GM12875 (cell line): Measurements from ENCODE around the gene RGS3.

ENCODE experiments used
- H3K4me3 ChIP-seq: one replicate; pipeline ENCODE4 v1.5.1; 2011; ENCODE audit warnings: low read depth, low read length, control low read depth
- TF ChIP-seq, protein P1 (sequence below): IDR thresholded peaks from 2 replicates; pipeline ENCODE4 v1.5.1; 2011; ENCODE audit warnings: low read depth, mild to moderate bottlenecking, control low read depth, inconsistent platforms, low read length, moderate library complexity, borderline replicate concordance; ENCODE audit not compliant: insufficient read depth

Gene RGS3

DNA sequence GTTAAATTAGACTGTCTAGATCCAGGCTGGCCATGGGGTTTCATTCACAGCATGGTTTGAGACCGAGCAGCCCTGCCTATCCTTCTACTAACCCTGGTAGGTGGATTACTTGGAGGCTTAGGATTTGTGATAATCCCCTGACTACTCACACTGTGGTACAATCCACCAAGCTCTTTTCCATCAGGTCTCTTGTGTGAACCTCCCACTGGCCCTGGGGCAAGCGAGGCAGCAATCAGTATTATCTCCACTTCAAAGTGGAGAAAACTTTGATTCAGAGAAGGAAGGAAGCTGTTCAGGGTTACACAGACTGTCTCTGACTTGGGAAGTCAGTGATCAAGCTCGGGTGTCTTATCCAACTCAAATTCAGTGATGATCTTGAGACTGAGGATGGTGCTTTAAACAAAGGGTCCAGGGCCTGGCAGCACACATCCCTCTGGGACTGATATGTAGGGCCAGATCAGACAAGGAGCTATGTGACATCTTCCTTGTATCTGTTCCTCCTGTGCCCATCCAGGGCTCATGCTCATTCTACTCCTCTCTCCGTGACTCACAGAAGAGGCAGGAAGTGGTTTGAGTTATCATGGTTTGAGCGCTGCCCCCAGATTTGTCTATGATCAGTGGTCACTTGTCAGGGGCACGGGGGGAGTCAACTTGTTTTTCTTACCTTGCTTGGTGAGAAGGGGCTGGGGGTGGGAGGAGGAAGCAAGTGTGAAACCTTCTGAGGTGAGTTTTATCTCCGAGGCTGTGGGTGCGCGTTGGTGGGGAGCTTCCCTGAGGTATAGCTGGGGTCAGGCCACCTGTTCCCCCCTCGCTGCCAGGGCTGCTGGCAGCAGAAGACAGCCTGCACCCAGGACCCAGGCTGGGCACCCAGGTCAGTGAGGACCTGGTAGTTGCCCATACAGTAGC, 48.6 kb downstream of the RGS3 start:
- H3K4me3 ChIP-seq = no peak overlapping the region
- TF ChIP-seq, protein P1, sequence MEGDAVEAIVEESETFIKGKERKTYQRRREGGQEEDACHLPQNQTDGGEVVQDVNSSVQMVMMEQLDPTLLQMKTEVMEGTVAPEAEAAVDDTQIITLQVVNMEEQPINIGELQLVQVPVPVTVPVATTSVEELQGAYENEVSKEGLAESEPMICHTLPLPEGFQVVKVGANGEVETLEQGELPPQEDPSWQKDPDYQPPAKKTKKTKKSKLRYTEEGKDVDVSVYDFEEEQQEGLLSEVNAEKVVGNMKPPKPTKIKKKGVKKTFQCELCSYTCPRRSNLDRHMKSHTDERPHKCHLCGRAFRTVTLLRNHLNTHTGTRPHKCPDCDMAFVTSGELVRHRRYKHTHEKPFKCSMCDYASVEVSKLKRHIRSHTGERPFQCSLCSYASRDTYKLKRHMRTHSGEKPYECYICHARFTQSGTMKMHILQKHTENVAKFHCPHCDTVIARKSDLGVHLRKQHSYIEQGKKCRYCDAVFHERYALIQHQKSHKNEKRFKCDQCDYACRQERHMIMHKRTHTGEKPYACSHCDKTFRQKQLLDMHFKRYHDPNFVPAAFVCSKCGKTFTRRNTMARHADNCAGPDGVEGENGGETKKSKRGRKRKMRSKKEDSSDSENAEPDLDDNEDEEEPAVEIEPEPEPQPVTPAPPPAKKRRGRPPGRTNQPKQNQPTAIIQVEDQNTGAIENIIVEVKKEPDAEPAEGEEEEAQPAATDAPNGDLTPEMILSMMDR = no peak

DNA sequence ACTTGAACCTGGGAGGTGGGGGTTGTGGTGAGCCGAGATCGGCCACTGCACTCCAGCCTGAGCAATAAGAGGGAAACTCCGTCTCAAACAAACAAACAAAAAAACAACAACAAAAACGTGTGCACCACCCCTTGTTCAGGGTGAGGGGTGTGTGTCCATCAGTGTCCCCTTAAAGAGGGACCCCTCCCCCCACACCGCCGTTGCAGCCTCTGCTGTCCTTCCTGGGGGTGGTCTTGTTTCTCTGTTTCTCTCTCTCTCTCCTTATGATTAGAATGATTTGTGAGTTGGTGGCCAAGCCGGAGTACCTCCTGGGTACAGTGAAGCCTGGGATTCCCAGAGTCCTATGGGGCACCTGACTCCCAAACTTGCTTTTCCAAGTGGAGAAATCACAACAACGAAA, 49.6 kb downstream of the RGS3 start:
- H3K4me3 ChIP-seq = no peak overlapping the region
- TF ChIP-seq, protein P1 = no peak

DNA sequence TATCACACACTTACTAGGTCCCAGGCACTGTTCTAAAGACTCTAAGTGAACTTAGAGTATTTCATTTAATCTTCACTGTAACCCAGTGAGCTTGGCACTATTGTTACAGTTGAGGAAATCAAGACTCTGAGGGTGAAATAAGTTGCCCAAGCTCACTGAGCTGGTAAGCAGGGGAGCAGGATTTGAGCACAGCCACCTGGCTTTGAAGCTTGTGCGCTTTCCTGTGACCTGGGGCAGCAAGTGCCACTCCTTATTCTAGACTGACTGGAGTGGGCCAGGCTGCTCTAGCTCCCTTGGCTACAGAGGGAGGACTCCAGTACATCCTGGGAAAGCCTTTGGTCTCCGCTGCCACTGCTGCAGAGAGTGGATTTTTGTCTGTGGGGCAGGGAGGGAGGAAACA, 50.0 kb downstream of the RGS3 start:
- TF ChIP-seq, protein P1 = no peak
- H3K4me3 ChIP-seq = no peak overlapping the region

DNA sequence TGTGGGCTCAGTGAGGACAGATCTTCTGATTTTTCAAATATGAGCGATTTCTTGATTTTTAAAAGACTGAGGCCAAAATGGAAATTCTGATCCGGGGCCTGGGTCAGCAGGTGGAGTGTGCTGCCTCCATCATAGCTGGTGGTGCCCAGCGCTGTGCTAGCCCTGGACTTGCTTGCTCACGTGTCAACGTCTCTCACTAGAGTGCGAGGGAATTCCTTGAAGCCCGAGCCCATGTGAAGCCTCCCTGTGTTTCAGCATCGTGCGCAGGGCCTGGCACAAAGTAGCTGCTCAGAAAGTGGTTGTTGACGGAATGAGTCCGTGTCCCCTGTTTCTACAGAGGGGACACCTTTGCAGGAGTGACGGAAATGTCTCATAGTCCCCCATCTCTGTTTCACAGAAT, 50.5 kb downstream of the RGS3 start:
- TF ChIP-seq, protein P1 = no peak
- H3K4me3 ChIP-seq = no peak overlapping the region

DNA sequence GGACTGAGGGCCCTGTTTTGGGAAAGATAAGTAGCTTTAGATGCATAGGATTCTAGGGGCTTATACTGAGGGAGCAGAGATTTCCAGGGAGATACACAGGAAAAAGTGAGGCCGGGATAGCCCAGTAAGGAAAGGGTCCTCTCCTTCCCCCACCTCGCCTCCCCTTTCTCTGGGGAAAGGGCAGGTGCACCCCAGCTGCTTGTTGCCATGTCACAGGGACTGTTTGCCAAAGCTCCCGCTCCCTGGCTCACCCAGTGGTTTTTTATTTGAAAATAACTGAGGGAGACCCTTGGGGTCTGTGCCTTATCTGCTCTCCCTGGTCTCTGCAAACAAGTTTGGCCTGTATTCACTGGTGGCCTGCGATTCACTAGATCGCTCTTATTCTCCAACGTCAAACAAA, 51.2 kb downstream of the RGS3 start:
- TF ChIP-seq, protein P1 = no peak
- no peak overlapping the region for H3K4me3 ChIP-seq

DNA sequence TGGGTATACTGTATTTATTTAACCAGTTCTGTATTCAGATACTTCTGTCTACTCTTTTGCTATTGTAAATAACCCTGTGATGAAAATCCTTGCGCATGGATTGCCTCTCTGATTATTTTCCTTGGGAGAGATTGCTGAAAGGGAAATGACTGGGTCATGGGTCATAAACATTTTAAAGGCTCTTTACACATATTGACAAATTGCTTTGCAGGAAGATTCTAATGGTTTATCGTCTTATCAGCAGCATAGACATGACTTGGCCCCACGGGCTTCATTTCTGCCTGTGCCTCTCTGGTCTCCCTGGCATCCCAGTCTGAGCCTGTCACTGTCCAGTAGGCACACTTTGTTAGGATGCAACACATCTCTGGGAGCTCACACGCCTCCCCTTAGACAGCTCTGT, 52.3 kb downstream of the RGS3 start:
- TF ChIP-seq, protein P1 = no peak
- no peak overlapping the region for H3K4me3 ChIP-seq
